ENCODE results near the gene FBXO5. TPM values are rescaled to one million over a fixed set of nuclear protein-coding genes. Genes with fewer than 3 reads are reported as not detected.

The FBXO5 gene
- polyA plus RNA-seq, 1 donor (not counting 4 experiments of a cell fraction or from before 2014, with no cell fraction given) = 9.0 TPM

GRCh38 chr6:153015094-153015640 is 32.3 kb upstream of the FBXO5 start:
- no peak overlapping the region for H3K4me3 ChIP-seq (ENCODE audit: control insufficient read depth in 2 of 3, extremely low read depth in 1 of 3, insufficient read depth in 2 of 3, low read depth in 1 of 3, low read length in 3 of 3)
- no peaks in the 10 kb centered on the region for H3K27me3 ChIP-seq (ENCODE audit: control insufficient read depth, extremely low read depth, insufficient read depth, low read length)
- H3K27ac ChIP-seq (ENCODE audit: control insufficient read depth, insufficient read depth, low read length) = no peak overlapping the region
- H2AFZ ChIP-seq (ENCODE audit: control insufficient read depth, low read length) = no peak overlapping the region
- DNase-seq (ENCODE audit: low read depth, low spot score) (no peak), FAIRE-seq (no peak)
- no peak overlapping the region for H3K9ac ChIP-seq (ENCODE audit: control insufficient read depth, extremely low read depth, insufficient read depth, low read length)
- no peaks in the 10 kb centered on the region for H3K4me1 ChIP-seq (ENCODE audit: control insufficient read depth, extremely low read depth, insufficient read depth, low read length)
- H3K36me3 ChIP-seq (ENCODE audit: control insufficient read depth in 2 of 2, extremely low read depth in 1 of 2, insufficient read depth in 2 of 2, low read length in 2 of 2) = no peaks in the 10 kb centered on the region
- no peaks in the 10 kb centered on the region for H3K9me3 ChIP-seq (ENCODE audit: control insufficient read depth, low read depth, low read length)
- no peaks in the 10 kb centered on the region for H3K9me1 ChIP-seq (ENCODE audit: control insufficient read depth, extremely low read depth, insufficient read depth, low read length)
- TF ChIP-seq CTCF (optimal IDR thresholded peaks at IDR 0.05 in 1 of 3, IDR thresholded peaks at IDR 0.05 in 1 of 3, conservative IDR thresholded peaks at IDR 0.05 in 1 of 3; ENCODE audit: extremely low read depth in 1 of 3, insufficient read depth in 2 of 3, low read length in 3 of 3) (no peak), EZH2 (IDR thresholded peaks at IDR 0.05; ENCODE audit: low read length) (no peak)
- no peaks in the 10 kb centered on the region for H3K79me2 ChIP-seq (ENCODE audit: control insufficient read depth, insufficient read depth, low read length)
- H4K20me1 ChIP-seq (ENCODE audit: control insufficient read depth, extremely low read depth, insufficient read depth, low read length) = no peaks in the 10 kb centered on the region
- dilution Hi-C loops (cut with MboI; ENCODE audit: extremely low pct_ligation_motif_present, low sequenced_read_pairs) = no loop called here
- H3K4me2 ChIP-seq (ENCODE audit: control insufficient read depth, extremely low read depth, insufficient read depth, low read depth, low read length) = no peak overlapping the region

GRCh38 chr6:153013438-153013837 is 30.6 kb upstream of the FBXO5 start:
- TF ChIP-seq EZH2 (IDR thresholded peaks at IDR 0.05; ENCODE audit: low read length) = no peak
- no peak for TF ChIP-seq CTCF (optimal IDR thresholded peaks at IDR 0.05 in 1 of 3, IDR thresholded peaks at IDR 0.05 in 1 of 3, conservative IDR thresholded peaks at IDR 0.05 in 1 of 3; ENCODE audit: extremely low read depth in 1 of 3, insufficient read depth in 2 of 3, low read length in 3 of 3)
- Histone ChIP-seq H3K27me3 (ENCODE audit: control insufficient read depth, extremely low read depth, insufficient read depth, low read length) (no peaks in the 10 kb centered on the region), H3K4me3 (ENCODE audit: control insufficient read depth in 2 of 3, extremely low read depth in 1 of 3, insufficient read depth in 2 of 3, low read depth in 1 of 3, low read length in 3 of 3) (no peak overlapping the region), H3K27ac (ENCODE audit: control insufficient read depth, insufficient read depth, low read length) (no peak overlapping the region), H3K4me1 (ENCODE audit: control insufficient read depth, extremely low read depth, insufficient read depth, low read length) (no peaks in the 10 kb centered on the region), H2AFZ (ENCODE audit: control insufficient read depth, low read length) (no peak overlapping the region), H3K9me1 (ENCODE audit: control insufficient read depth, extremely low read depth, insufficient read depth, low read length) (no peaks in the 10 kb centered on the region), H3K9ac (ENCODE audit: control insufficient read depth, extremely low read depth, insufficient read depth, low read length) (no peak overlapping the region), H4K20me1 (ENCODE audit: control insufficient read depth, extremely low read depth, insufficient read depth, low read length) (no peaks in the 10 kb centered on the region), H3K36me3 (ENCODE audit: control insufficient read depth in 2 of 2, extremely low read depth in 1 of 2, insufficient read depth in 2 of 2, low read length in 2 of 2) (no peaks in the 10 kb centered on the region), H3K4me2 (ENCODE audit: control insufficient read depth, extremely low read depth, insufficient read depth, low read depth, low read length) (no peak overlapping the region), H3K9me3 (ENCODE audit: control insufficient read depth, low read depth, low read length) (no peaks in the 10 kb centered on the region), H3K79me2 (ENCODE audit: control insufficient read depth, insufficient read depth, low read length) (no peaks in the 10 kb centered on the region)
- dilution Hi-C loops (cut with MboI; ENCODE audit: extremely low pct_ligation_motif_present, low sequenced_read_pairs) = no loop called here
- FAIRE-seq (no peak), DNase-seq (ENCODE audit: low read depth, low spot score) (no peak)
